ENCODE results near the gene HDAC8.
"Not testable (repeated sequence)": the region's sequence is repeated elsewhere in the genome, so short reads cannot be mapped to it uniquely, and the experiment has no call there.

HDAC8 gene

GRCh38 chrX:72449034-72449433, 123.6 kb downstream of the HDAC8 start:
- DNase-seq, result not testable (repeated sequence)

- not testable (repeated sequence) for DNase-seq
These were observed 131.9 kb downstream of the HDAC8 start for GRCh38 chrX:72440764-72441163.

- DNase-seq, result no peak
These were observed 136.6 kb downstream of the HDAC8 start for GRCh38 chrX:72436010-72436409.

- DNase-seq, result no peak
These were observed 142.2 kb downstream of the HDAC8 start for GRCh38 chrX:72430405-72430968.

DNA sequence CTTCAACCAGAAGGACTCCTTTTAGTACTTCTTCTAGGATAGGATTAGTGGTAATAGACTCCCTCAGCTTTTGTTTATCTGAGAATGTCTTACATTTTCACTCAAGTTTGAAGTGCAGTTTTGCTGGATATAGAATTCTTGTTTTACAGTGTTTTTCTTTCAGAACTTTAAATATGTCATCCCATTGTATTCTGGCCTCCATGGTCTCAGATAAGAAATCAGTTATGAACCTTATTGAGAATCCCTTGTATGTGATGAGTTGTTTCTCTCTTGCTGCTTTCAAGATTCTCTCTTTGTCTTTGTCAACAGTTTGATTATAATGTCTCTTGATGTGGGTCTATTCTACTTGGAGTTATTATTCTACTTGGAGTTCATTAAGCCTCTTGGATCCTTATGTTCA, 150.8 kb downstream of the HDAC8 start:
- DNase-seq, result no peak

DNA sequence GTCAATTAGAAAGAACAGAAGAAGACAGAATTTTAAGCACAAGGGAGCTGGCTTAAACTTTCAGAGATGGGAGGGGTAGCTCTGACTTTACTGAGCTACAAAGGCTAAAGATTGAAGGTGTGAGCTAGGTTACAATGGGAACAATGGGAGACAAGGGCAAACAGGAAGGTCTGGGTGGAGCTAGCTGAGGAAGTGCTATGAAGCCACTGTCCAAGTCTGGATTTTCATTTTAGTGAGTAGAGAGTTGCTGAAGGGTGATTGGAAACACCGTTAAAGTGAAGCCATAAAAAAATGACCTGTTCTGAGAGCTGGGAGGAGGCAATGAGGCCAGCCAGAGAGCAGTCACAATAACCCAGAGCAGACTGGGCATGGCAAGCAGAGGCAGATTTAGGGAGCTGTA, 162.7 kb downstream of the HDAC8 start:
- DNase-seq, result no peak

DNA sequence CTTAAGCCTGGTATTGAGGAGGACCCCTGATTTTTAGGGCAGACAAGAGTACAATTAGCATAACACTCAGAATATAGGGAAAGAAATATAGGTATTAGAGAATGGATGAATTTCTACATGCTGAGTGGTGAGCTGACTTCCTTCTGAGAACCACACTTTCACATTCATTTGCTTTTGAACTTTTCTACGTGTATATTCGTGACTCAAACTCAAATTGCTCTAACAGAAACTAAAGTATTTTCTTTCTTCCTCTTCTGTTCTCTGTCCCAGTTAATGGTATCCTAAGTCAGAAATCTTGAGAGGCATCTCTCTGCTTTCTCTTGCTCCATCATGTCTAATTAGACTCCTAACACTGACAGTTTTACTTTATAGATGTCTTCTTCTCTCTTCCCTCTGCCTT, 163.8 kb downstream of the HDAC8 start:
- no peak for DNase-seq

GRCh38 chrX:72405136-72405535, 167.5 kb downstream of the HDAC8 start:
- DNase-seq, result not testable (repeated sequence)

GRCh38 chrX:72402614-72403013, 170.0 kb downstream of the HDAC8 start:
- no peak for DNase-seq

DNA sequence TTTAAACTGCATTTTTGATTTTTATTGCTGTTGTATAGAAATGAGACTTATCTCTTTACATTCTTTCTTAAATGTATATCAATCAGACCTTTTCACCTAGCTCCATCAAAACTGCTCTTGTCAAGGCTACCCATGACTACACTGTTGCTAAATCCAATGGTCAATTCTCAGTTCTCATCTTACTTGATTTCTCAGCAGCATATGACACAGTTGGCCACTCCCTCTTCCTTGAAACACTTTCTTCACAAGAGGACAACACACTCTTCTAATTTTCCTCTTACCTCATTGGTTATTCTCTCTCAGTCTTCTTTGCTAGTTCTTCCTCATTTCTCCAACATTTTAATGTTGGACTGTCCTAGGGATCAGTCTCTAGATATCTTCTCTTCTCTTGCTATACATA, 172.8 kb downstream of the HDAC8 start:
- no peak for DNase-seq

GRCh38 chrX:72396117-72396516, 176.5 kb downstream of the HDAC8 start:
- no peak for DNase-seq

DNA sequence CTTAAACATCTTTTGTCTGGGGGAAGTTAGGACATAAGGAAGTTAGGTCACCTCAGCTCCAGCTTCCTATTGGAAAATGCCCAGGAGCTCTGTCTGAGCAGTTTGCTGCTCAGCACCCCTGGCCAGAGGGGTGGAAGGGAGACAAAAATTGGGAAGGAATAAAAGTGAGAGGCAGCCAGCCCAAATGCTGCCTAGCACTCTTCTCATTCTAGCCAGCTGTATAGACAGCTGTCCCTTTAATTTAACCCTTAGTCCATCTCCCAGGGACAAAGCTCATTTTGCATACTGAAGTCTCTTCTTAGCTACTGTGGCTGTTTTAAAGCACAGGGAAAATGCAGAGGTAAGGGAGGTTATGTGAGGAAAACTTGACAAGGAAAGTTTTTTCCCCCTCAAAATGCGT, 177.4 kb downstream of the HDAC8 start:
- no peak for DNase-seq

- DNase-seq, result no peak
These were observed 178.0 kb downstream of the HDAC8 start for GRCh38 chrX:72394518-72395170.

DNA sequence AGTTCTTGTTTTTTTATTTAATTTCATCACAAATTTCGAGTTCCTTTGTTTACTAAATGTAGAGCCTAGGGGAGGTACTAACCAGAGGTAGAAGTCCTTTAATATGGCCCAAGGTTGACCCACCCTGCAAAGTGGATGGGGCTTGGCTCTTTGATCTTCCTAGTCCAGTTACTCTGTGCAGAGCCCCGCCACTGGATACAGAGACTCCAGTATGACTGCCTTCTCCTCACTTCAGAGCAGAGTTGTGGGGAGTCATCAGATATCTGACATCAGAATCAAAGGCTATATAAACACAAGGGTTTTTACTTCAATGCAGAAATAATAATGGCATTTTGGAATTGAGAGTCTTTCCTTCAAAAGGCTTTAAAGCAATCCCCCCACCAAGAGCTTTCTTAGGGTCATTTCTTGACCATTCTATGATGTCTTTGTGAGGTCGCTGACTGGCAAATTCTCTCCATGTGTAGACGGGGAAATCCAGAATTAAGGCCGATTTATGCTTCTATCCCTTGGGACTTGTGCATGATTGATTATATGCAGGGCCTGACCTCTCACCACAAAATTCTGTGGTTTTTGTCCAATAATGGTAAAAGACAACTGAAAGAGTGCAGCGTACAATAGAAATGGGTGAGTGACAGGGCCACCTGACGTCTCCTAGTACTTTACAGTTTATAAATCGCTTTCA, 178.7 kb downstream of the HDAC8 start:
- no peak for DNase-seq

GRCh38 chrX:72392816-72393800, 179.5 kb downstream of the HDAC8 start:
- DNase-seq, result no peak

DNA sequence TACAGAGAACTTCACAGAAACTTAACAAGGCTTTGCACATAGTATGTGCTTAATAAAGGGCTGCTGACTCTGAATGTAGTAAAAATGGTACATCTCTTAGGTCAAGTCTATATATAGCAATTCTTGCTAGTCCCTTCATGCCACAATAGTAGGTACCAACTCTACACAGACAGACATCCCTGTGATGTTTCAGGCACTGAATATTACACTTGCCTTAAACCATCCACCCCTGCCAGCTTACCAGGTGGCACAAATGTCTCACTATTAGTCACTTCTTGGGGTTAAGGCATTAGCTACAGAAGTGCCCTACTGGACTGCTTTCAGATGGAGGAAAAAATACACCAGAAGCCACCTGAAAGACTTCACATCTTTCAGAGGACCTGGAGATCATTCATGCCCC, 180.6 kb downstream of the HDAC8 start:
- DNase-seq, result no peak

DNA sequence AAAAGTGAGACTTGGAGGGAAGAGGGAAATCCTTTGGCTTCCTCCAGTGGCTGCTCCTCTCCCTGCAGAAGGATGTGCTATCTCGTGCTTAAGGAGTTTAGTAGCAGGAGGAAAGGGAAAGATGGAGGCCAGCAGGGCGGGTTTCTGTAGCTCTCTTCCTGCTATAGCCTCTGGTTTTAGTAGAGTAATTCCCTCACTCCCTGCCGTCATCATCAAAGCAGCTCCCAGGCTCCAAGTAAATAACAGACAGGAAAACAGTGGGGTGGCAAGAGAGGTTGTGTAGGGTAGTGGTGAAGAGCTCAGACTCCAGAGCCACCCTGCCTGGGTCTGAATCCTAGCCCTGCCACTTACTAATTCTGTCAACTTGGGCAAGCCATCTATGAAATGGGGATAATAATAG, 185.4 kb downstream of the HDAC8 start:
- no peak for DNase-seq

GRCh38 chrX:72382202-72382595, 190.4 kb downstream of the HDAC8 start:
- no peak for DNase-seq

DNA sequence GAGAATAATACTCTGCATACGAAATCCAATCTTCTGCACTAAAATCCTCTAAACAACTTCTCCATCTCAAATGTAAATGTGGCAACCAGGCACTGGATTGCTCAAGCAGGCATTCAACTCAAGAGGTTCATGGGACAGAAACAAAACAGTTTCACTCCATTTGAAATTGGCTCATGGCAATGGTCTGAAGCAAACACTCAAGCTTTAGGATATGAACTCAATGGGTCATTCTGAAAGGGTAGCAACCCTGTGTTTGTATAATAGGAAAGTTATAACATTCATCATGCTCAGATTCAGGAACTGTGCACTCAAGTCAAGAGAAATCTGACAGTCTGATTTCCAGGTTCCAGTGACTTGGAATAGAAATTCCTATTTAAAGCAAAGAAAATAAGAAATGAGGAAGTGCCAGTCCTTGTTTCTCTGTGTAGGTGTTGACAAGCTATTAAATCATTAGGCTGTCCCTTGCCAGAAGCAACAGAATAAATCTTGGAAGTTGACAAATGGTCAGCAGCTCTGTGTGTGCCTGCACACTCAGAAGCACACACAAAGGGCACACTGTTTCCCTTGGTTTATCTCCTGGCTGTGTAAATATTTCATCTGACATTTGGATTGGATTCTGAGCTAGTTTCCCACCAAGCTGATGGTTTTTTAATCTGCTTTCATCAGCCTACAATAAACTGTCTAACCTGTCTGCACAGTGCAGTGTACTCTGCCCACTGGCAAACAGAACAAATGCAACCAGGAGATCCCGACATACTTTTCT, 191.0 kb downstream of the HDAC8 start:
- no peak for DNase-seq

- no peak for DNase-seq
These were observed 196.5 kb downstream of the HDAC8 start for GRCh38 chrX:72376124-72376523.

GRCh38 chrX:72373136-72373535, 199.5 kb downstream of the HDAC8 start:
- no peak for DNase-seq

DNA sequence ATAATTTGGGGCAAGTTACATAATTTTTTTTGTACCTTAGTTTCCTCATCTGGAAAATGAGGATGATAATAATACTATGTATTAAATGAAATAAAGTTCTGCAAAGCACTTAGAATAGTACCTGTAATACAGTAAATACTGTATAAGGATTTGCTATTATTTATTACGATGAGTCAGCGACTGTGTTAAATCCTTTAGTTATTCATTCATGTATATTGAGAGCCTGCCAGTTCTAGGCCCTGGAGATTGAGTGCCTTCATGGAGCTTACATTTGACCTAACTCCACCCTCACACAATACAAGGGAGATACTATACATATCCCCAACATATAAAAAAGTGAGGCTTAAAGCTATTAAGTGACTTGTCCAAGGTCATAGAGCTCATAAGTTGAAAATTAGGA, 199.9 kb downstream of the HDAC8 start:
- no peak for DNase-seq

GRCh38 chrX:72371405-72371804, 201.2 kb downstream of the HDAC8 start:
- no peak for DNase-seq

Measured in NCI-H1048 (cell line).